Measurements from ENCODE around the gene ODF4.

GRCh38 chr17:8315764-8316217 is 23.8 kb upstream of the ODF4 start:
- TF ChIP-seq EP300 (IDR thresholded peaks at IDR 0.05) (no peak), CTCF (IDR thresholded peaks at IDR 0.05) (no peak)

Measured in ovary (tissue), 3 donors.